ENCODE results near the gene IL1RAPL1.

IL1RAPL1 gene

GRCh38 chrX:29431895-29432294 is 844.6 kb downstream of the IL1RAPL1 start:
- no peak for DNase-seq (ENCODE audit: low read depth)

GRCh38 chrX:29432534-29432933 is 845.3 kb downstream of the IL1RAPL1 start:
- no peak for DNase-seq (ENCODE audit: low read depth)

GRCh38 chrX:29434939-29435338 is 847.7 kb downstream of the IL1RAPL1 start:
- no peak for DNase-seq (ENCODE audit: low read depth)

GRCh38 chrX:29435396-29435795 is 848.1 kb downstream of the IL1RAPL1 start:
- DNase-seq (ENCODE audit: low read depth), result no peak

GRCh38 chrX:29447867-29448266 is 860.6 kb downstream of the IL1RAPL1 start:
- no peak for DNase-seq (ENCODE audit: low read depth)

GRCh38 chrX:29453333-29453732 is 866.1 kb downstream of the IL1RAPL1 start:
- DNase-seq (ENCODE audit: low read depth), result no peak

GRCh38 chrX:29455702-29456101 is 868.5 kb downstream of the IL1RAPL1 start:
- no peak for DNase-seq (ENCODE audit: low read depth)

- no peak for DNase-seq (ENCODE audit: low read depth)
These were observed 873.8 kb downstream of the IL1RAPL1 start for GRCh38 chrX:29461039-29461438.

GRCh38 chrX:29466456-29466855 is 879.2 kb downstream of the IL1RAPL1 start:
- DNase-seq (ENCODE audit: low read depth), result no peak

- no peak for DNase-seq (ENCODE audit: low read depth)
These were observed 881.8 kb downstream of the IL1RAPL1 start for GRCh38 chrX:29468911-29469494.

GRCh38 chrX:29470030-29470429 is 882.8 kb downstream of the IL1RAPL1 start:
- no peak for DNase-seq (ENCODE audit: low read depth)

- no peak for DNase-seq (ENCODE audit: low read depth)
These were observed 884.6 kb downstream of the IL1RAPL1 start for GRCh38 chrX:29471829-29472228.

GRCh38 chrX:29477878-29478277 is 890.6 kb downstream of the IL1RAPL1 start:
- no peak for DNase-seq (ENCODE audit: low read depth)

- no peak for DNase-seq (ENCODE audit: low read depth)
These were observed 891.3 kb downstream of the IL1RAPL1 start for GRCh38 chrX:29478336-29479069.

- no peak for DNase-seq (ENCODE audit: low read depth)
These were observed 900.0 kb downstream of the IL1RAPL1 start for GRCh38 chrX:29487214-29487613.

GRCh38 chrX:29487714-29488113 is 900.5 kb downstream of the IL1RAPL1 start:
- no peak for DNase-seq (ENCODE audit: low read depth)

- DNase-seq (ENCODE audit: low read depth), result no peak
These were observed 901.7 kb downstream of the IL1RAPL1 start for GRCh38 chrX:29488919-29489318.

GRCh38 chrX:29490606-29491005 is 903.4 kb downstream of the IL1RAPL1 start:
- no peak for DNase-seq (ENCODE audit: low read depth)

- no peak for DNase-seq (ENCODE audit: low read depth)
These were observed 904.4 kb downstream of the IL1RAPL1 start for GRCh38 chrX:29491659-29492058.

GRCh38 chrX:29496636-29497180 is 909.5 kb downstream of the IL1RAPL1 start:
- DNase-seq (ENCODE audit: low read depth), result no peak

- DNase-seq (ENCODE audit: low read depth), result no peak
These were observed 919.5 kb downstream of the IL1RAPL1 start for GRCh38 chrX:29506729-29507128.

- DNase-seq (ENCODE audit: low read depth), result no peak
These were observed 930.9 kb downstream of the IL1RAPL1 start for GRCh38 chrX:29518100-29518499.

- DNase-seq (ENCODE audit: low read depth), result no peak
These were observed 941.0 kb downstream of the IL1RAPL1 start for GRCh38 chrX:29528281-29528680.

GRCh38 chrX:29530501-29530900 is 943.3 kb downstream of the IL1RAPL1 start:
- no peak for DNase-seq (ENCODE audit: low read depth)

Measured in CMK (cell line).